ENCODE results near the gene PI4KA.
A peak's percentile ranks its signal among the peaks of the same experiment; 100 is the strongest.

The PI4KA gene

GRCh38 chr22:20787223-20787622, 71.4 kb downstream of the PI4KA start:
- no peak overlapping the region for H3K4me3 ChIP-seq (replicated peaks in 1 of 2; ENCODE audit: low read depth in 2 of 2, low read length in 2 of 2)
- DNase-seq (ENCODE audit: low read depth in 2 of 2) = no peak
- no peak for TF ChIP-seq CTCF (IDR thresholded peaks at IDR 0.05; ENCODE audit: low read depth, low read length)

- H3K4me3 ChIP-seq (replicated peaks in 1 of 2; ENCODE audit: low read depth in 2 of 2, low read length in 2 of 2) = no peak overlapping the region
- DNase-seq (ENCODE audit: low read depth in 2 of 2) = no peak
- no peak for TF ChIP-seq CTCF (IDR thresholded peaks at IDR 0.05; ENCODE audit: low read depth, low read length)
Observed at GRCh38 chr22:20786536-20786979, 72.1 kb downstream of the PI4KA start.

- no peak overlapping the region for H3K4me3 ChIP-seq (replicated peaks in 1 of 2; ENCODE audit: low read depth in 2 of 2, low read length in 2 of 2)
- DNase-seq (ENCODE audit: low read depth in 2 of 2) = no peak
- no peak for TF ChIP-seq CTCF (IDR thresholded peaks at IDR 0.05; ENCODE audit: low read depth, low read length)
Observed at GRCh38 chr22:20786048-20786447, 72.6 kb downstream of the PI4KA start.

- no peak for DNase-seq (ENCODE audit: low read depth in 2 of 2)
- no peak for TF ChIP-seq CTCF (IDR thresholded peaks at IDR 0.05; ENCODE audit: low read depth, low read length)
Observed at GRCh38 chr22:20785415-20785814, 73.2 kb downstream of the PI4KA start.

GRCh38 chr22:20783844-20784723, 74.5 kb downstream of the PI4KA start:
- H3K4me3 ChIP-seq (replicated peaks in 1 of 2; ENCODE audit: low read depth in 2 of 2, low read length in 2 of 2) = no peak overlapping the region
- peak; percentile 77 for TF ChIP-seq CTCF (IDR thresholded peaks at IDR 0.05; ENCODE audit: low read depth, low read length)
- peak; percentile 75 to 95 for DNase-seq (ENCODE audit: low read depth in 2 of 2)

More at GRCh38 chr22:20785415-20785814, 73.2 kb downstream of the PI4KA start:
- no peak overlapping the region for H3K4me3 ChIP-seq (replicated peaks in 1 of 2; ENCODE audit: low read depth in 2 of 2, low read length in 2 of 2)

- no peak overlapping the region for H3K4me3 ChIP-seq (replicated peaks in 1 of 2; ENCODE audit: low read depth in 2 of 2, low read length in 2 of 2)
- TF ChIP-seq CTCF (IDR thresholded peaks at IDR 0.05; ENCODE audit: low read depth, low read length) = no peak
Observed at GRCh38 chr22:20783300-20783673, 75.3 kb downstream of the PI4KA start.

More at GRCh38 chr22:20783300-20783673, 75.3 kb downstream of the PI4KA start:
- no peak for DNase-seq (ENCODE audit: low read depth in 2 of 2)

All from cardiac fibroblast (primary cell).